Ovary (tissue), 3 donors: Measurements from ENCODE around the gene EPB41L1.

Experiments used
- EP300 ChIP-seq: sonication (generic); formaldehyde crosslinking; IDR thresholded peaks from one replicate; pipeline ENCODE4 v1.6.1; 2017; ENCODE audit warnings: antibody characterized with exemption
- POLR2A ChIP-seq: fragments of 450-650 bp; IDR thresholded peaks from one replicate; pipeline ENCODE4 v1.6.1; 2017; ENCODE audit warnings: antibody characterized with exemption, mild to moderate bottlenecking, moderate library complexity
- TF ChIP-seq, protein P1 (sequence below), 3 donors: fragments of 450-650 bp in 2 of 3; fragments of 200-600 bp in 1 of 3; IDR thresholded peaks; one replicate each; pipeline versions ENCODE4 v1.5.1 to v1.8.0; 2016 to 2022; ENCODE audit warnings: antibody characterized with exemption in 3 of 3, mild to moderate bottlenecking in 1 of 3
- donor health status: DM: no; HTN: no; CAD: no.

DNA sequence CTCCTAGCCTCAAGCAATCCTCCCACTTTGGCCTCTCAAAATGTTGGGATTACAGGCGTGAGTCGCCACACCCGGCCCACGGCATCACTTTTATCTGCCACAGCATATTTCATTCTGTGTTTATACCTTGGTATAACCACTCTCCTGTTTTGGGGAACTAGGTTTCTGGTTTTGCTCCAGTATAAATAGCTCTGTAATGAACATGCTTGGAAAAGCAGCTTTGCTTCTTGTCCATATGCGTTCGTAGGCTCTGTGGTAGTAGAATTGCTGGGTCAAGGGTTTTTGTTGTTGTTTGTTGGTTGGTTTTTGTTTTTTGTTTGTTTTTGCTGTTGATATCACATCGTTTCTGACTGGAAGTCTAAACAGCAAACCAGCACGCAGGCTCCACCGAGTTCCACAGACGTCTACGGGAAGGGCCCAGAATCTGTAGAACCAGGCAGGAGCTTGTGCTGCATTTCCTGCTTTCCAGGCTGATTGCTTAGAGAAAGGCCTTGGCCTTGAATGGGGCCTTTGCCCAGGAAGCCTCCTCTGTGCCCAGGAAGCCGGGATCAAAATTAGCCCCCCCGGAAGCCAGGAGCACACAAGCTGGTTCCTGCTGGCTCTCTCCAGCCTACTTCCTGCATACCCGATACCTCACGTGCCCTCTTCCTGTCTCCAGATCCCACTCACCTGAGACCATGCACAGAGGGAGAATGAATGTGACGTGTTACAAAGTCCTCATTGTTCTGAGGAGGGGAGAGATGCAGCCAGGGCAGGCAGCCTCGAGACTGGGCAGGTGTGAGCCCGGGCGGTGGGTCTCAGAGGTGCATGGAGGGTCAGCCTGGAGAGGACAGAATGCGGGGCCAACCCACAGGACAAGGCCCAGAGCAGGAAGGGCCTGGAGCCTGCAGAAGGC is 116.5 kb downstream of the EPB41L1 start:
- TF ChIP-seq POLR2A (no peak), EP300 (no peak)
- TF ChIP-seq, protein P1, sequence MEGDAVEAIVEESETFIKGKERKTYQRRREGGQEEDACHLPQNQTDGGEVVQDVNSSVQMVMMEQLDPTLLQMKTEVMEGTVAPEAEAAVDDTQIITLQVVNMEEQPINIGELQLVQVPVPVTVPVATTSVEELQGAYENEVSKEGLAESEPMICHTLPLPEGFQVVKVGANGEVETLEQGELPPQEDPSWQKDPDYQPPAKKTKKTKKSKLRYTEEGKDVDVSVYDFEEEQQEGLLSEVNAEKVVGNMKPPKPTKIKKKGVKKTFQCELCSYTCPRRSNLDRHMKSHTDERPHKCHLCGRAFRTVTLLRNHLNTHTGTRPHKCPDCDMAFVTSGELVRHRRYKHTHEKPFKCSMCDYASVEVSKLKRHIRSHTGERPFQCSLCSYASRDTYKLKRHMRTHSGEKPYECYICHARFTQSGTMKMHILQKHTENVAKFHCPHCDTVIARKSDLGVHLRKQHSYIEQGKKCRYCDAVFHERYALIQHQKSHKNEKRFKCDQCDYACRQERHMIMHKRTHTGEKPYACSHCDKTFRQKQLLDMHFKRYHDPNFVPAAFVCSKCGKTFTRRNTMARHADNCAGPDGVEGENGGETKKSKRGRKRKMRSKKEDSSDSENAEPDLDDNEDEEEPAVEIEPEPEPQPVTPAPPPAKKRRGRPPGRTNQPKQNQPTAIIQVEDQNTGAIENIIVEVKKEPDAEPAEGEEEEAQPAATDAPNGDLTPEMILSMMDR (IDR thresholded peaks at IDR 0.05): no peak
